ENCODE results near the gene TSC22D3.

The TSC22D3 gene

DNA sequence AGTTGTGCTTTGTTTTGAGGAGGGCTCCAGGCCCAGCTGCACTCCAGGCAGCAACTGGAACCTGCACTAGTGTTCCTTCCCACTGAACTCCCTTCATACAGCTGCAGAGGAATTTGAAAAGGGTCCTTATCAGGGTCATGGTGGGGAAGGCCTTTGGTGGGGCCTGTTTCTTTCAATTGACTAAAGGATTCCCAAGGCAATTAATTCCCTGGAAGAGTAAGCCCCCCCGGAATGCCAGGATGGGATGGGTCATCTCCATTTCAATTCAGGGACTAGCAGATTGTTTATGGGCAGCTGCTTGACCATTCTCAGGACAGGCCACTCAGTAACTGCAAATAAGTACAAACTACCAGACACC, 45.3 kb downstream of the TSC22D3 start:
- no peak for DNase-seq

DNA sequence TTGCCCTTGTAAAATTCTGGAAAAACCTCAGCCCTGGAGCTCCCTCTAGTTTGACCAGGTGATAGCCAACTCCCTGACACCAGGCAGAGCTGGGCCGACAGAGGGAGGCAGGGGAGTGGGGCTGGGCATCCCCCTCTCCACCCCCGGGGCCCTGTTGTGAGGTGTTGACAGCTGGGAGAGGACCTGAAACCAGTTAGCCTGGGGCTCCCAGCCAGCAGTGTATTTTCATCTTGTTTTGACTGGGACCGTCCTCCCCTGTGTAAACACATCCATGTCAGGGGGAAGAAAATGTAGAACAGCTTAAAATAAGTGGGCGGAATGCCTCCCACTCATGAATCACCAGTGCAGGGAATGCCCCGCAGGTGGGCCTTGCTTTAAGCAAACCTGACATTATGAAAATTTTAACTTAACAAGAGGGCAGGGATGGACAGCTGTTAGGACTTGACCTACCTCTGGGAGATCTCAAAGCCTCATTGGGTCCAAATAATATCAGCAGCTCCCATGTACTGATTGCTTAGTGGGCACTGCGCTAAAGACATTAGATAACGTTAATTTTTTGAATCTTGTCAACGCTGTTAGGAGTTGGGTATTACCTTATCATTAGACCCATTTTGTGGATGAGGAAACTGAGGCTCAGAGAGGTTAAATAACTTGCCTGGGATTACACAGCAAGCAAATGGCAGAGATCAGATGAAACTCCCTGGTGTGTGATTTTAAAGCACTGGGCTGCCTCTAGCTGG, 45.9 kb downstream of the TSC22D3 start:
- DNase-seq, result no peak

DNA sequence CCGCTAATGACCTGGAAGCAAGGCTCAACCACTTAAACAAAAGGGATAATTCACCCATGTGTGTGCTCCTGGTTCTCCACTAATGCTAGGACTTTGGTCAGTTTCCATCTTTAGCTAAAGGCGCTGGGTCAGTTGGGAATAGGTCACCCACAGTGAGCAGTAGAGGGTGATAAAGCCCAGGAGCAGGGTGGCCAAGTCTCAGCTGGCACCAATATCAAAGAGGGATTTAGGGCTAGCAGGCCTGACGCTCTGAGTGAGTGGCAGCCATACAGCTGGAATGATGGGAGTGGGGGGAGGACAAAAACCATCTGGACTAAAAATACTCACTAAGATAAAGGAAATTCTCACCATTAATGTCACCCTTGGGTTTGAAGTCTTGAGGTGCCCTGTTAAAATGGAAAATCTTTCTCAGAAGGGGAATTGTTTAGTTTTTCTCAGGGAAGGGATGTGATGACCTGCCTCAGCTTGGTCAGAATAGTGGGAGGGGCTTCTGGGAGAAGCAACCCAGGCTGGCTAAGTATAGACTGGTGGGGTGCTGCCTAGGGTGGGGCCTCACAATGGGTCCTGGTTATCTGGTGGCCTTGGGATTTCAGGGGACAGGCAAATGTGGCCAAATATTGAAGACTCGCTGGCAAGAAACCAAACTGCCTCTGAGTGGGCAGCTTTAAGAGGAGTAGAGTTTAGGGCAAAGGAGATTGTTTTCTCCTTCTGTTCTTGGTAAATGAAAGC, 47.1 kb downstream of the TSC22D3 start:
- DNase-seq, result no peak

DNA sequence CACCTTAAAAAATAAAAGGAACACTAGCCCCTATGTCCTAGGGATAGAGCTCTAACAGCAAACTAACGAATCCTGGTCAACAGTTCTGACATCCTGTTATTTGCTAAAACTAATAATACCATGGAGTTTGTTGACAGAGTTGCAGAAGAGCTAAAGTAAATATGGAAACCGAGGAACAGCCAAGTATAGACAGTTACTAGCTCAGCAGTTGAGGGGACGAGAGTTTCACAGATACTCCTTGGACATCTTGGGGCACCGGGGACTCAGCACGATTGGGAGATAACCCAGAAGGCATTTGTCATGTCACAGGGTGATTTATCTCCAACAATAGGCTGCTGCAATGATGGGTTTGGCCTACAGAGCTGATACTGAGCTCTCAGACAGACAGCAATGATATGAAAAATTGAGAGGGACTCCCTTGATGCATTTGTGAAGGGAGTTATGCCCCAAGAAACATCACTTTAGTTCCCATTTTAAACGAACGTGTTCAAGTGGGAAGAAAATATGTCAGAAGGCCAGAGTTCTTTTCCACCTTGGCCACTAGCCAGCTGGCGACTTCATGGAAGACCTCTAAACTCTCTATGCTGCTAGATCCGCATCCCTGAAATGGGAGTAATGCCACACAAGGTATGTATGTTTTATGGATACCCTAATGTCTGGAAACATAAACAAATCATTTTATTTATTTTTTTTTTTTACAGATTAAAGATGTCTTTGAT, 48.6 kb downstream of the TSC22D3 start:
- no peak for DNase-seq

DNA sequence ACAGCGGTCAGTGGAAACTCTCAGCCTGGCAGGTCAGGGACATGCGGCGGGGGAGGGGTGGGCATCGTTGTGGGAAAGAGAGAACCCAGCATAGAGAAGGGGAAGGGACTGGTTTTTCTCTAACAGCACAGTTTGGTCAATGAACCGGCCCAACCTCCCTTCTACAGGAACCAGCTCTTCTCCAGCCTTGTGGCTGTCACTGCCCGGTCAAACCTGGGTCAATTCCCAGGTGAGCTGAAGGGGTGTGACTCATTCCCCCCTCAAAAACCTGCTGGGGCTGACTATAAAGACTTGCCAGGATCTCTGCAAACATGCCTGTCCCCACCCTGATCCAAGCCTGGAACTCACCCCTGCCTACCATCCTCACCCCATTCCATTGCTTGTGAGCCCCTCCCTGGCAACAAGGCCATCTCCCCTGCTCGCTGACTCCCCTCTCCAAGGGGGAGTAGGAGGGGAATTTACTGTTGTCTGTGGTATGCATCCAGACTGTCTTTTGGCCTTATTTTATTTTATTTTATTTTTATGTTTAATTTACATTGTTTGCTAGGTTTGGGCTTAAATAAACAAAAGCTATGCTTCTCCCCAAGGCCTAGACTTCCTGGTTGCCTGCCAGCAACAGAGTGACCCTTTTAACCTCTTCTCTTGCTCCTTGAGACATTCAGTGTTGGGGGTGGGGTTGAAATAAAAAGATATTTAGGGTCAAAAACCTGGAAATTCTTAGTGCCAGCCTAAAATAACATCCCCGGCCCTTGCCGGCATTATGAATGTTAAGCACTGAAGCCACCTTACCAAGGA, 49.6 kb downstream of the TSC22D3 start:
- DNase-seq, result no peak

DNA sequence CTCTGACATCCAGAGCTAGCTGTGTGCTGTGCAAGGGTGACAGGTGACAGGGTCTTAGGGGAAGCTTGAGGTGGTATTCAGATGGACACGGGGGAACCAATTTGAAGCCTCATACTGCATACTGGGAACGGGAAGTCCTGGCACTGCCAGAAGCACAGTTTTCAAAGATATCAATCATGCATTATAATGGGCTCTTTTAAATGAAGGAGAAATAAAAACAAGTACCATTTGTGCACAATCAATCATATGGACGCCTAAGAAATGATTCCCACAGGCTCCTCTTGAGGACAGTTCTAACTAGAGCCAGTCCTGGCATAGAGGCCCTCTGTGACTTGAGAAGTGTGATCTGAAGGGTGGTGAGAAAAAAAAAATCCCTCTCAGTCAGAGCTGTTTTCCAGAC, 50.9 kb downstream of the TSC22D3 start:
- no peak for DNase-seq

DNA sequence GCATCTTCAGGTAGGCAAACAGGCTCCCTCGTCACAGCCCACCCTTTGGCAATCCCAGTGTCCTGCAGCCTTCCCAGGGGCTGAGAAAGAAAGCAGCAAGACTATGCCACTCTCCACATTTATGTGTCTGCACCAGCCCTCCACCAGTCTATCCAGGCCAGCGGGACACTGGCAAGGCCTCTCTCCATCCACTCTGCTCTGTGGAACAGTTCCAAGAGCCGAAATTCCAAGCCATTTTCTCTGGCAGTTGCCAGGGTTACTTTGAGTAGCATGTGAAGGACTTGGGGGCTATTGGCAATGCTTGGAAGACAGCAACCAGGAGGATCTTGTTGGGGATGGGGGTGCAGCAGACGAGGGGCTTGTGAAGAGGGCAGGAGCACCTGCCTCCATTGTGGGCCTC, 52.1 kb downstream of the TSC22D3 start:
- no peak for DNase-seq

DNA sequence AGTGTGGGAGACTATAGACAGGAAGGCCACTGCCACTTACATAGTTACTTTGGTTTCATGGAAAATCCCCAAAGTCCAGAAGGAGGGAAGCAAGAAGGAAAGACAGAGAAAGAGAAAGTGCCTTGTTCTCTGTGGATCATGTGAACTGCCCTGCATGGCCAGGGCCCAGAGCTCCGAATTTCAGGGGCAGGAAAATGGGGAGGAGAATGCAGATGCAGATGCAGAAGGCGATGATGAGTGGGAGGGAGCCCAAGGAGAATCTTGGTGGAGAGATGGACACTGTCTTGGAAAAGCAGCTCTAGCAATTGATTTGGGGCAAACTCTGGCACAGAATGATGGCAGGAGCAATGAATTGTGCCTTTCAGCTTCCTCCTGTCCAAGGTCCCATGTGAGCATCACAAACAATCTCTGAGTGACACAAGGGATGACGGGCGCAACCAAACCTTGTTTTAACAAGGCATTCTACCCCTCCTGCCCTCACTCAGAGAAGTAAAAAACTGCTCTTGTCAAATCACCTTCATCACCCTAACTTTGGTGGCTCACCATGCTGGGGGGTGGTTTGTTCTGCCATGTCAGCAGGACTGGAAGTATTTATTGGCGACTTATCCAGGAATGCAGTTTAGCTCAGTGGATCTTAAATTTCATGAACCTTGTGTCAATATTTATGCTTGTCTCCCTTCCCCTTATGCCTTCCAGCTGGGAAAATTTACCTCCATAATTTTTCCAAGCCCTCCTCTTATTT, 53.5 kb downstream of the TSC22D3 start:
- no peak for DNase-seq

DNA sequence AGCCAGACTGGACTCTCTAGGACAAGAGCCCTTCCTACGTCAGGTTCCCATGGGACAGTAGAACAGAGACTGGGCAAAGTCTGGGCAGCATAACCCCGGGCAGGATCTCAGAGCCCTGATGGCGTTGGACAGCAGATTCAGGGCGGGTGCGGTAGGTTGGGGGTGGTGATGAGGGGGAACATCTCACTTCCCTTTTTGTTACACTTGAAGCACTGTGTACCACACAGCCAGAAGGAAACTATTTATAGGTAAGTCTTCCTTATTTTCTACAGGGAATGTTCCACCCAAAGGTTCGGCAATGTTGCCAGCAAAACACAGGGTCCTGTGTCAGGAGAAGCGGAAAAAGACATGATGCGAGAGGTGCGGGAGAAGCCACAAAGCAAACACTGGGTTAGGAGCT, 54.3 kb downstream of the TSC22D3 start:
- no peak for DNase-seq

DNA sequence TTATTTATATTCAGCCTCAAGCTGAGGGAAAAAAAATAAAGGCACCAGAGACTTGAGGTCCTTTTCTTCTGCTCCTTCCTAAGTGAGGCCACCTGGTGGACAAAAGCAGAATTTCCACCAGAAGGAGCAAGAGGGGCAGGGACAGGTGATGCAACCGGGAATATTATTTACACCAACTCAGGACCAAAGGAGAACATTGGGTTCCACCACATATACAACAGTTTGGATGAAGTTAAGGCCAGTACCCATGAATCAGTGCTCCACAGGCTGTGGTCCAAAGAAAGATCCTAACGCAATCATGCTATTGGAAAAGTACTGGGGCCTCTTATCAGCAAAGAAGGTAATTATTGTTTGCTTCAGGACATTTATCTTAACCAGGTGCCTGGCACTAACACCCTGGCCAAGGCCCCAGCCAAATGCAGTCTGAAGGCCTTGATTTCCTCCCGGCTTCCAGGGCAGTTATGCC, 57.4 kb downstream of the TSC22D3 start:
- DNase-seq, result no peak

DNA sequence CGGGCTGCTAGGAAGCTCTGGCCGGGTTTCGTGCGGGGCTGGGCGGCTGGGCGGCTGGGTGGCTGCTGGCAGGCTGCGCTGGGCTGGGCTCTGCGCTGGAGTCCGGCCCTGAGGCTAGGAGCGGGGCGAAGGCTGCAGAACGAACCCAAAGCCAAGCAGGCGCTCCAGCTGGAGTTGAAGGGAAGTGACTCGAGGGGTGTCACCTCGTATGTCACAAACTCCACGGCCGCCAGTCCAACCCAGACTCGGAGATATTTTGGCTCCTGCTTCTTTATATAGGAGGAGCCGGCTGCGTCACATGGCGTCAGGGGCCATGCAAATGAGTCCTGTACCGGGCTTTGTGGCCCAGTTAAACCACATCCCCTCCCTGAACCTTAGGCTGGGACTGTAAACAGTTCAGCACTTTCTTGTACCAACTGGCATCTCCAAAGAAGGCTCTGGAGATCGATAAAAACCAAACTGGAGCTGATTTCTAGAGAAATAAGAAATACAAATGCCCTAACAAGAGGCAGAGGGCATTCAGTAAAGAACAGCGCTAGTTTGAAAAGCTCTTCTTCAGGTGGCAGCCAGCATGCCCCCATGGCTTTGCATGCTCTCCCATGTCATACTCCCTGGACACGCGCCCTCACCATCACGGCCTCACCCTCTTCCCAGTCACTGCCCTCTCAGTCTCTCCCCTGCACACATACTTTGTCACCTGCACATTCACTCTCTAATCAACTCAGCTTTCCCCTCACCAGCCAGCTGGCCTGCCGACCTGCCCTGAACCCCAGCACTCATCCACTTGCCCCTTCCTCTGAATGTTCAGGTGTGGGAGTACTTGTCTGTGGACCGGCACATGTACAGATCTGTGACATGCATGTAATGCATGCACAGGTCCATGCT, 58.5 kb downstream of the TSC22D3 start:
- no peak for DNase-seq

DNA sequence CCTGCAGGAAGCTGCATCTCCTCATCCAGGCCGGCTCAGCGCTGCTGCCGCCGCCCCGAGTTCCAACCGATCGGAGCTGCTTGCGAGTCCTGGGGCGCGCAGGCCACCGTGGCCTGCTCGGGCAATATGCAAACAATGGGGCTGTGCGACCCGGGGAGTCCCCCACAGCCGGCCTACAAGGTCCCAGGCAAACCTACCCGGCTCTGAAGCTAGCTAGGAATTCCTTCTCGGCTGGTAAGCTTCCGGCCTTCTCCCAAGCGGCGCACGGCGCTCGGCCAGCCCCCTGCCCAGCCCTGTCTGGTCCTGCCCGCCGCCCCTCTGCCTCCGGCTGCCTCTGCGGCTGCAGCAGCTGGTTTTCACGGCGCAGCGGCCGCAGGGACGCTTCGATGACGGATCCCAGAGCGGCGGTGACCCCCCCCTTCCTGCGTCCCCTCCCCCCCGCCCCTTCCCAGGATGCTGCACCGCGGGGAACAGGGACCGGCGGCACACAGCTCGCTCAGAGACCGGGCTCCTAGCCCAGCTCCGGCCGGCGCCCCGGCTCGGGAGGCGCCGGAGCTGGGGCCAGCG, 59.4 kb downstream of the TSC22D3 start:
- DNase-seq, result no peak

DNA sequence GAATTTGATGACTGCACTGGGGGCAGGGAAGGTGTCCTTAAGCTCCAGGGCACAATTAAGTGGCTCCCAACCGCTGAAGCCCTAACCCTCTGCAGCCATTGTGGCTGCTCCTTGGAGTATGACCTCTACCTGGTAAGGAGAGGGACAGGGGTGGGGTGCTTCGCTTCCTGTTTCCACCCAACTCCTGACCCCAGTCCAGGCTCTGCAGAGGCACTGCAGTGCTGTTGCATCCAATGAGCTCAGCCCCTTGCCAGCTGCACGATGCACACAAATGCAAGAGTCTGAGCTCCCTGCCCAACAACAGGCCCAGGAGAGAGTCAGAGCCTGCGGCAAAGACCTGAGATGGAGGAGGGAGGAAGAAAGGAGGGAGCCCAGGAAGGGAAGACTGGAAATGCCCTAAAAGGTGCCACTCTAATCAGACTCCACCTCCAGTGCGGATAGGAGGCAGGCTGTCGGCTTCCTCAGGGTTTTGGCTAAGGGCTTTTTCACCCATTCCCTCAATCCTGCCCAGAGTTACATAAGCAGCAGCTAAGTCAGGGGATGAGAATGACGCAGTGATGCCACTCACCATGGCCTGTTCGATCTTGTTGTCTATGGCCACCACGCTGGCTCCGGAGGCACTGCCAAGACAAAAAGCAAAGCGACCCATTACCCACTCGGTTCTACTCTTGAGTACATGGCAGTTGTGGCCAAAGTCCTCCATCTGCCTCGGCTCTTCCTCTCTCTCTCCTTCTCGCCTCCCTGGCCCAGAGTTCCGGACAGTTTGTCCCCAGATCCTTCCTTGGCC, 60.1 kb downstream of the TSC22D3 start:
- no peak for DNase-seq

DNA sequence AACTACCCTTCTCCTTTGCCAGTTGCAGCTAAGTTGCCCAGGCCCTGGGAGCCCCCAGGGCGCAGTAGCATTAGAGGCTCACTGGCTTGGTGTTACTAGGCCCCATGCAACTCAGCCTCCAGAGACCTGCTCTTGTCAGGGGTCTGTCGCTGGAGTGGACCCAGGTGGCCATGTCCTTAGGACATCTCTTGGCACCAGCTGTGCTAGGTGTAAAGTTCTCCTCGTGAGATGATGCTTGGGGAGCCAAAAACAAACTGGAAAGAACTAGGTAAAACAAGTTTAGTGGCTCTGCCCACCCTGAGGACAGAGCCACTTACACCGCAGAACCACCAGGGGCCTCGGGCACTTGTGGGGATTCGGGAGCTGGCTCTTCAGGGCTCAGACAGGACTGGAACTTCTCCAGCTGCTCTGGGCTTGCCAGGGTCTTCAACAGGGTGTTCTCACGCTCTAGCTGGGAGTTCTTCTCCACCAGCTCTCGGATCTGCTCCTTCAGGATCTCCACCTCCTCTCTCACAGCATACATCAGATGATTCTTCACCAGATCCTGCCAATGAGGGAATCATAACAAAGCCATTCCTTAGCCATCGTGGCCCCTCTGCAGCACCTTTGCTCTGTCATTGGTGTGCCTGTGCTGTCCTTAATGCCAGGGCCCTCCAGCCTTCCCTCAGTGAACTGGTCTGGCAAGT, 61.2 kb downstream of the TSC22D3 start:
- DNase-seq, result no peak

DNA sequence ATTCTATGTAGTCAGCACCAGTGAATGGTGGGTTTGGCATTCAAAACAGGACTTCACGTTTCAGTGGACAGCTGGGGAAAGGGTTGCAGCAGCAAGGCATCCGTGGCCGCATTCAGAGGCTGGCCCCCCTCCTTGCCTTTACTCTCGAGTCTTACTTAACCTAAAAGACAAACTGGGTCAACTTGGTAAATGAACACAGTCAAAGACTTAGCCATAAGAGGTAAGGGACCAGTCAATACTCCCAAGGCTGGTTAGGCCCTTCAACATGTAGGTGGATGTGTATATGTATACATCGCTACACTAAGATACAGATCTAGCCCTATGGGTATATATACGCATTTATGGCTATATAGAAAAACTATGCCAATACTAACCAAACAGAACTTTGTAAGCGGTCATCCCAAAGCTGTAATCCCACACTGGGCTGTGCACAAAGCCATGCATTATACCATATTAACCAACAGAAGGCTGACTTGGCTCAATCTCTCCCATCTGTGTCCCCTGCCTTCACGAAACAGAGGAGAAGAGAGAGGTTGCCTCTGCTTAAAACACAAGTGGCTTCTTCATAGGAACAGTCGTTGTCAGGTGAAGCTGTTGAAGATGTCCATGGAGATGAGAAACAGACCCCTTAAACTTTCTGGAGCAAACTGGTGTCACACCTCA, 61.9 kb downstream of the TSC22D3 start:
- DNase-seq, result no peak

DNA sequence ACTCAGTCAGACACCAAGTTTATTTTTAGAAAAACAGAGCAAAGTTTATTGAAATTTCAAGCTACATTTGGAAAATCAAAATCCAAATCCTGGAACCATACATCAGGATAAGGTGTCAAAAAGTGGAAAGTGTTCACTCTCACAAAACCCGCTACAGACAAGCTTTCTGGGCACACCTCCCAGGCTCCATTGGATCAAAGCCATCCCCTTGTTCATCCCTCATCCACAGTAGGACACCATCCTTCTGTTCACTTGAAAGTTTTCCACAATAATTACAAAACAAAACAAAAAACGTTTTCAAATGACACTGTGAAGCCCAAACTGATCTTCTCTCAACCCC, 62.4 kb downstream of the TSC22D3 start:
- DNase-seq, result no peak

DNA sequence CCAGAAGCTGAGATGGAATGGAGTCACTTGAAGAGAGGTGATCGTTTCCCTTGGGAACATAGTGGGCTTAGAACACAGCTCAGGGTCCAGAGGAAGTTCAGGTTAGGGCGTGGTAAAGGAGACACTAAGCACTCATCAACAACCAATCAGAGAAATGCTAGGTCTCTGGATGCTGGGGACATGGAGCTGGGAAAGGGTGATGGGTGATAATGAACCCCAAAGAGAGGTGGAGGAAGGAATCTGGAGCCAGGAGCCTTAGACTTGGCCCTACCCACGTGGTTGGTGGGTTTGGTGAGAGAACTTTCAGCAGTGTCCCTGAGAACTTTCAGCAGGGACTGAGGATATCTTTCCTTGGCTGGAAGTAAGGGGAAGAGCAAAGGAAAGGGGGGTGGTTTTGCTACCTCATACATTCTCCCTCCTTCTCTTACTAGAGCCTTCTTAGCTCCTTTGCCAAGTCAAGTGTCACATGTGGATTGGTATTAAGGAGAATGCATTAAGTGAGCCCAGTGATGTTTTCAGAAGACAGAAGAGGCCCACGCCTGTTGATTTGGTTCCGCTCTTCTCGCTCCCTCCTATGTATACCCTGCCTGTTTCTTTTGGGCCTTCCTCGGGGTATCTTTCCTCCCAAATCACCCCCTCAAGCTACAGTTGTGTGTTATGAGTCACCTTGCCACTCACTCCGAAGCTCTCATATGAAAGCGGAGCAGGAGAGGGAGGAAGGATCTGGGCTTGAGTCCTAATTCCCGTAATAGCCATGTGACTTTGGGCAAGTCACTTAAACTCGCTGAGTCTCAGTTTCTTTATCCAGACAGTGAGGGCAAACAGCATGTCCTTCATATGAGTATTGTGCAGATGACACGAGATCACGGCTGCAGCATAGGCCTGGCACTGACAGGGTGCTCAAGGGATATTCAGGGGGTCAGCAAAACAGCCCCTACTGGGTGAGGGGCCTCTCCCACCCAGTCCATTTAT, 63.1 kb downstream of the TSC22D3 start:
- DNase-seq, result no peak

All from NCI-H524 treated with DMSO at 0.1 percent for 48 hours (cell line).